GM21529 (cell line): ENCODE results near the gene GPR26.

ENCODE experiments used
- ATAC-seq: cut with Tn5 transposase; IDR thresholded peaks from one replicate; pipeline ENCODE4 v1.9.1; 2021; ENCODE audit not compliant: unreplicated experiment

GPR26 gene

GRCh38 chr10:123645016-123645415, 21.1 kb upstream of the GPR26 start:
- no peak for ATAC-seq

DNA sequence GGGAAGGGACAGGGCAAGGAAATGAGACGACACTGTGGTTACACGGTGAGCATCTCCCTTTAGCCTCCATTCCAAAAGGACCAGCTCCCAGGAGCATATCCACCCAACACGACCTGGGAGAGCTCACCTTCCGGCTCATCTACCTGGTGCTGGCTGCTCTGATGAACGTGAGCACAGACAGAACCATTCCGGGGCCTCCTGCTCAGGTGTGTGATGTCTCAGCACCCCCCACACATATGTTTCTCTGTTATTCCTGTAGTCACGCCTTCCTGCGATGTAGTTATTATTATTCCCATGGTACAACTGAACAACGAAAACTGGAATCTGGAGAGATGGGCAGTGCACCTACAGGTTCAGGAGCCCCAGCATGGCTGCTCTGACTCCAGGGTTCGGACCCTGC, 20.5 kb upstream of the GPR26 start:
- ATAC-seq: no peak

- ATAC-seq: no peak
Measured at GRCh38 chr10:123648595-123648994, 17.6 kb upstream of the GPR26 start.

DNA sequence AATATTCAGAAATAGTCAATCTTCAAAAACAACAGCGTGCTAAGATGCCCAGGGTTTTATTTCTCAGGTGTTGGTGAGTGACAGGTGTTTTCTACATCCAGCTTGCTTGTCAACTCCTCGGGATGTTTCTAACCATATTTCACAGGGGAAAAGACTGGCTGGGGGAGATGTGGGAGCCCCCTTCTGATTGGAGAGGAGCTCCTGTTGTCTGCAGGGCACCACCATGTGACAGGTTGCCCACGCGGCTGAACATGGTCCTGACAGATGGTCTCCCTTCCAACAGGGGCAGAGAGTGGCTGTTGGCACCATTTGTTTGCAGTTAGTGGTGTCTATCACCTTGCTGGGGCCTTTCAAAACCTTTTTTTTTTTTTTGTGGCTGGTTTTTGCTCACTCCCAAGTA, 16.5 kb upstream of the GPR26 start:
- no peak for ATAC-seq

GRCh38 chr10:123651421-123652047, 14.6 kb upstream of the GPR26 start:
- no peak for ATAC-seq

GRCh38 chr10:123655751-123656150, 10.4 kb upstream of the GPR26 start:
- ATAC-seq: no peak

DNA sequence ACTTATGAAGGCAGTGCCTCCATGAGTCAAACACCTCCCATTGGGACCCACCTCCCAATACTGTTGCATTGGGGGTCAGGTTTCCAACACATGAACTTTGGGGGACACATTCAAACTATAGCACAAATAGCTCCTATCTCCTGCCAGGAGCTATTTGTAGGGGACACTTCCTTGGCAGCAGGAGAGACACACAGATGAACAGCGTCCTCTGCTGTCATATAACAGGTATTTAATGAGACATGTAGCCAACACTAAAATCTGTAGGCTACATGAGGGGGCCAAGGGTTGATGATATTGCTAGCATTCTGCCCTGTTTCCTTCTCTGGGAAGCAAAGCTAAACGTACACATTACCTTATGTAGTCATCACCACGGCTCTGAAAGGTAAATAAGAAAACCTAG, 2.6 kb upstream of the GPR26 start:
- no peak for ATAC-seq

- no peak for ATAC-seq
Measured at GRCh38 chr10:123665491-123666286, 466 bp upstream of the GPR26 start.

GRCh38 chr10:123669886-123670285, 3.7 kb downstream of the GPR26 start:
- ATAC-seq: no peak

DNA sequence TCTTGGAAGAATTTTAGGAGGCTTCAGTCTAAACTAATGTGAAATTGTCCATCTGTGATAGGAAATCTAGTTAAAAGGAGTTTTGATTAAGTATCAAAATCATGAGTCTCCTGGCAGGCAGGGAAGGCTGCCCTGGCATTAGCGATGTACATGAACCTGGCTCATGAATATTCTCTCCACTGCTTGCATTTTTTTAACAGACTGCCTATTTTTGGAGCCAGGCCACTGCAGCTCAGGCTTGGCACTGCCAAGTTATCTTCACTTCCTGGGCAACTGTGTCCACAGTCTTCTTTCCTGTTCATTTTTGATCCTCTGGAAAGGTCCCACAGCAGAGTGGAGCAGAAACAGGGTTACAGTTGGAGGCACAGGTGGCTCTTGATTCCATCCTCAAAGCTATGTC, 7.0 kb downstream of the GPR26 start:
- no peak for ATAC-seq

DNA sequence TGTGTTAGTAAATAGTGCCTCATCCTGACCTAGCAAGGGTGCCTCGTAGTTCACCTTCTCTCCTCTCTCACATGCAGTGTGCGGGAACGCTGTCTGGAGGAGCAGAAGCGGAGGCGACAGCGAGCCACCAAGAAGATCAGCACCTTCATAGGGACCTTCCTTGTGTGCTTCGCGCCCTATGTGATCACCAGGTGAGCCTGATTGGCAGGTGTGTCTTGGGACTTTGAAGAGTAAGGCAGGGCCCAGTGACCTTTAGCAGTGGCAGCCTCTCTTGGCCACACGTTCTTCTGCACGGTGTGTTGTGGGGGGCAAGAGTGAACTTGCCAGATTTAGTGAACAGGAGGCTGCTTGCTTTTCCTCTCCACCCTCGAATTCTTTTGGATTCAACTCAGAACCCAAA, 8.6 kb downstream of the GPR26 start:
- no peak for ATAC-seq

DNA sequence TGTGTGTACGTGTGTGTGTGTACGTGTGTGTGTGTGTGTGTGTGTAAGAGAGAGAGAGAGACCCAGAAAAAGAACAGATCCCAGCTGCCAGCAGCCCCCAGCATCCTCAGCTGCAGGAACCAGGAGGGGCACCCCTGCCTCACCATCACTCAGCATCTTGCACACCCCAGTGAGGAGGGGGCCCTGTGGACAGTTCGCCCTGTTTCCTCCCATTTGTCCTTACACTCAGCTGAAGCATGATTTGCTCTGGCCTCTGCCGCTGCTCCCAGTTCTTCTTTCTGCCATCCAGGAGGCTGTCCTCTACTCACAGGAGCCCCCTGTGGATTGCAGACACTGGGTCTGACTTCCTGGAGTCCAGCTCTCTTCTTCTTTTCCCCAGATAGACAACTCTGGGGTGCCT, 9.7 kb downstream of the GPR26 start:
- no peak for ATAC-seq

DNA sequence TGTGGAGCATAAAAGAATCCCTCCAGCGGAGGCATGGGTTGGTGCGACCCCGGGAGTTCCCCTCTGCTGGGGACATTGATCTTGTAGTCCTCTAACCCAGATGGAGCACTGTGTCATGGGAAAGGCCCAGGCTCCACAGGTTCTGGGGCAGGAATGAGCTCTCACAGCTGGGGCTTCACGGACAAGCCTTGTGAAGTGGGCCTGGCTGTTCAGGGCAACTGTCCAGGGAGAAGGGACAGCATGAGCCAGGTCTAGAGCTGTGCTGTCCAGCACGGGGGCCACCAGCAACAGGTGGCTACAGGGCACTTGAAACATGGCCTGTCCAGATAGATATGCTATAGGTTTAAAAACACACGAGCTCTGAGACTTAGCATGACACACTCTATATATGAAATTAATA, 11.4 kb downstream of the GPR26 start:
- no peak for ATAC-seq

DNA sequence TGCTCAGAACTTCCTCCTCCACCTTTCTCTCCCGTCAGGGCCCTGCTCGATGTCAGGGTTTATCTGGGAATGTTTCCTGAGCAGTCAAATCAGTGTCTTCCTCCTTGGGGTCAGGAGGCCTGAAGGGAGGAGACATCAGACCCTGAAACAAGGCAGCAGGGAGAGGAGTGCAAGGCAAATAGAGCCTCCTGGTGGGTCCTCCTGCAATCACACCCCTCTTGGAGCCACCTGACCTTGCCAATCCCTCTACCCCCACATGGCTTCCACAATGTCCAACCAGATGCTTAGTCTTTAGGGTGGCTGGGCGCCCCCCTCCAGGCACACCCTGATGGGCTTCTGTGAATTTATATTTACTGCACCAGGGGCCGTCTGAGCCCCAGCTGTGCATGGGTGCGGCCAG, 12.2 kb downstream of the GPR26 start:
- no peak for ATAC-seq

DNA sequence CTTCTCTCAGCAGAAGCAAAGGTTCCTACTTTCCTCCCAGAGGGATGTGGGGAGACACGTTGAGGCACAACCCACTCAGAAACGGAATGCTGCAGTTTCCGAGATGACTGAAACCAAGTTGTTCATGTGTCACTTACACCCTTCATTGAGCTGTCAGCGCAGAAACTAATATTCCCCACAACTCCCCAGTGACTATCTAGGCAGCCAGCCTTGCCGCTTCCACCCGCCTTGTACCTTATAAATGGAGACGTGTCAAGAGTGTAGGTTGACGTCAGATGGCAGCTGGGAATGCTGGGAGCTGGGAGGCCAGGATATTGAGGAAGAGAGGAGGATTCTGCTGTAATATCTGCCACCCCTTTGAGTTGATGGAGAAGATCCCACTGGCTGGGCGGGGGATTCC, 15.1 kb downstream of the GPR26 start:
- ATAC-seq: peak; percentile 61

- ATAC-seq: no peak
Measured at GRCh38 chr10:123682477-123682876, 16.3 kb downstream of the GPR26 start.

- no peak for ATAC-seq
Measured at GRCh38 chr10:123683459-123683858, 17.3 kb downstream of the GPR26 start.

DNA sequence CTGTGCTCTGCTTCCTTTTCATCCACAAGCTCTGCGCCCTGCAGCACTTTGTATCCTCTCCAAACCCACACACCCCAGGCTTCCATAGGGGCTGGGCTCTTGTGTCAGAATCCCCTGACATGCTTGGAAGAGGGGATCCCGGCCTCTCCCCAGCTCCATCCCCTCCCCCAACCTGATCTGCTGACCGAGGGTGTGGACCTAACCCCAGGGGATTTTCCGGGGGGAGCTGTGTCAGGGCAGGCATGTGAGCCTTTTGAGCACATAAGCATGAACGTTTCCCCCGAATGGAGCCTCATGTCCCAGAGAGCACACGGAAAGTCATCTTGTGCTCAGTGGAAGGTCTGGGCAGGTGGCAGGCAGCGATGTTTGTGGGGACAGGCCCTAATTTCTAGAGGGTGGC, 17.7 kb downstream of the GPR26 start:
- ATAC-seq: no peak

DNA sequence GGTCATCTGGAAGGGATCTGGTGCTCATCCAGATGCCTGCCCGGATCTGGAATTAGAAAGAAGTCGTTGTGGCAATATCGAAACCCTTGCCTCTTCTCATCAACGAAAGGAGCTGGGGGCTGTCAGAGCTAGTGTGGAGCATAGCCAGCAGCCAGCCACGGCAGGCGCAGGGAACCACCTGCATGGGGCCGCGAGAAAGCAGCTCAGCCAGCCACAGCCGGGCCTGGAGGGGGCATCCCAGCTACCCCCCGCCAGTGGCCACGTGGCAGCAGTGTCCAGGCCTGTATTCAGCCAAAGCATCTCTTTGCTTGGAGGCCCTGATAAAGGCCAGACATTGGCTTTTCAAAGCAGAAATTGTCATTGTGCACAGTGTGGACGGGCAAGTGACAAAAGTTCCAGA, 19.1 kb downstream of the GPR26 start:
- ATAC-seq: no peak

DNA sequence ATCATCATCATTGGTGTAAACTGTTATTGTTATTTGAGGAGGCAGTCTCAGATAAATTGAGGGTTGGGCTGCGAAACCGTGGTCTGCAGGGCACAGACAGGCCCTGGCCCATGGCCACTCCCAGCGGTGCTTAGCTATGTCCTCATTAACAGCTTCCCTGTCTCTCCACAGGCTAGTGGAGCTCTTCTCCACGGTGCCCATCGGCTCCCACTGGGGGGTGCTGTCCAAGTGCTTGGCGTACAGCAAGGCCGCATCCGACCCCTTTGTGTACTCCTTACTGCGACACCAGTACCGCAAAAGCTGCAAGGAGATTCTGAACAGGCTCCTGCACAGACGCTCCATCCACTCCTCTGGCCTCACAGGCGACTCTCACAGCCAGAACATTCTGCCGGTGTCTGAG, 21.6 kb downstream of the GPR26 start:
- no peak for ATAC-seq

DNA sequence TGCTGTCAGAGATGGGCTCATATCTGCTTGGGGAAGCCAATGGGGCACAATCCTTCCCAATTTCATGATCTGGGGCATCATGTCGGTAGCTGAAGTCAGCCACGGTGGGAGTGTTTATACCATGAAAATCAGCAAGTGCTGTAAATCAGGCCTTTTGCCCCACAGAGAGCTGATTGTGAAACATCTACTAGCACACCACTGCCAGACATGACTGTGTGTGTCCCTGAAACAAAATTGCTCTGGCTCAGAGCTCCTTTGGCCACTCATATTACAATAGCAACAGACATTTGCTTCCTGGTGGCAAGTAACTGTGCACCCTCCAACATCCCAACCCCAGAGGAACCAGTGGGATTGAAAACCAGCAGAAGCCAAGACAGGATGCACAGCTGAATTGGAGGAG, 23.7 kb downstream of the GPR26 start:
- no peak for ATAC-seq

DNA sequence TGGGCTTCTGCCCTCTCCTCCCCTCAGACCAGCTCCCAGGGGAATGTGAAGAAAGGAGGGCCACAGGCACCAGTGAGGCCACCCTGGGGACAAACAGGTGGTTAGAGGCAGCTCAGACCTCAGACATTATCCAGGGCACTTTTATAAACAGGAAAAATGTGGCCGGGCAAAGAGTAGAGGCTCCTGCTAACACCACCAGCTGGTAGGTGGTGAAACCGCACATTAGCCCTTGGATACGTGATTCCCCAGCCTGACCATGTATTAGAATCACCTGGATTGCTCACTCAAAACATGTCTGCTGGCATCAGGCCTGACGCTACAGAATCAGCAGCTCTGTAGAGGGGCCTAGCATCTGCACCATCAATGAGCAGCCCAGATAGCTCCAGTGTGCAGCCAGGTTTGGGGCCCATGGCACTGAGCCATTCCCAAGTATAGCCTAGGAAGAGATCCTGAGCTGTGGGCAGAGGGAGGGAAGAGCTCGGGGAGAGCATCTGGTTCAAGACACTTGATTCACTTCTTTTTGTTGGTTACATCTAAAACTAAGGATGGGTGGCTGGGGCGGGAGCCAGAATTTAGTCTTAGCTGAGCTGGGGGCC, 37.1 kb downstream of the GPR26 start:
- ATAC-seq: no peak
